NOMO-1 treated with dmso at 0.1 percent for 144 hours (cell line): ENCODE measurements around the gene KLHL10.

Source experiments
- DNase-seq: peaks from one replicate; lab custom pipeline; 2025; ENCODE audit not compliant: unreplicated experiment; lab: John Stamatoyannopoulos, UW

The KLHL10 gene

GRCh38 chr17:41892021-41892376 lies 54.4 kb downstream of the KLHL10 start:
- DNase-seq, result no peak

- DNase-seq, result no peak
These were observed 55.8 kb downstream of the KLHL10 start for GRCh38 chr17:41893384-41893783.

- no peak for DNase-seq
These were observed 57.2 kb downstream of the KLHL10 start for GRCh38 chr17:41894791-41895331.

GRCh38 chr17:41895617-41896016 lies 58.0 kb downstream of the KLHL10 start:
- DNase-seq, result no peak

GRCh38 chr17:41896726-41897125 lies 59.1 kb downstream of the KLHL10 start:
- no peak for DNase-seq
